Thyroid gland (tissue), 4 donors: ENCODE data around the gene ZNF438. TPM values are rescaled to one million over a fixed set of nuclear protein-coding genes. Genes with fewer than 3 reads are reported as not detected.

Experiments
- DNase-seq, 2 donors: peaks; one replicate each; pipeline ENCODE4 v3.0.0-alpha.2; 2019
- H3K27ac ChIP-seq, 3 donors: fragments of 200-600 bp; sonication (generic); 1 replicate in 2 of 3; 2 replicates in 1 of 3; pipeline ENCODE4 v1.5.1; 2016 to 2019; ENCODE audit warnings: mild to moderate bottlenecking in 1 of 3, moderate library complexity in 1 of 3
- H3K27me3 ChIP-seq: fragments of 200-600 bp; sonication (generic); one replicate; pipeline ENCODE4 v1.5.1; 2019
- H3K36me3 ChIP-seq, 2 donors: fragments of 200-600 bp; sonication (generic); one replicate each; pipeline ENCODE4 v1.5.1; 2016 to 2019
- H3K4me1 ChIP-seq, 2 donors: fragments of 200-600 bp; sonication (generic); one replicate each; pipeline ENCODE4 v1.5.1; 2017 to 2019
- H3K4me3 ChIP-seq, 3 donors: fragments of 200-600 bp; sonication (generic); replicated peaks in 1 of 3; 1 replicate in 2 of 3; 2 replicates in 1 of 3; pipeline ENCODE4 v1.5.1; 2016; ENCODE audit warnings: mild to moderate bottlenecking in 1 of 3
- H3K9me3 ChIP-seq: fragments of 200-600 bp; sonication (generic); one replicate; pipeline ENCODE4 v1.5.1; 2017
- CTCF ChIP-seq, 6 experiments: fragments of 200-600 bp in 3 of 6; fragments of 450-650 bp in 3 of 6; sonication (generic) in 3 of 6; IDR thresholded peaks; one replicate each; pipeline ENCODE4 v1.5.1; 2016 to 2019; ENCODE audit warnings: antibody characterized with exemption in 6 of 6, mild to moderate bottlenecking in 2 of 6, inconsistent platforms in 1 of 6, moderate library complexity in 1 of 6
- POLR2A ChIP-seq, 2 donors: fragments of 450-650 bp; IDR thresholded peaks; one replicate each; pipeline ENCODE4 v1.6.1; 2017; ENCODE audit warnings: antibody characterized with exemption in 2 of 2, mild to moderate bottlenecking in 2 of 2, moderate library complexity in 1 of 2
- WGBS, 2 donors: methylation state at CpG; one replicate each; pipeline ENCODE4 v1.1.5; 2017; 5-methylcytosine and 5-hydroxymethylcytosine counted together
- intact Hi-C: fragments of 100-400 bp; cut with DNase I; formaldehyde crosslinking; loops from one replicate; pipeline ENCODE4 v1.15.1; 2023
- total RNA-seq, 4 donors: library from RNA; depleted of rRNA; stranded (reverse); fragments of >200 nt; gene quantifications; one replicate each; pipeline ENCODE4 v1.2.3, GENCODE V29; 2016

ZNF438 gene
- total RNA-seq, 4 donors from 2014 or later, result 19.2 to 21.8 (median 20.3) TPM

- intact Hi-C loops, result no loop called here
- Histone ChIP-seq H3K4me3 (no peak overlapping the region), H3K27me3 (no peaks in the 10 kb centered on the region), H3K4me1 (peaks cover 84 to 99% of the 10 kb centered on the region in 2 donors), H3K36me3 (no peaks in the 10 kb centered on the region), H3K27ac (peak overlapping the region; percentile 96 to 99 (median 97)), H3K9me3 (no peaks in the 10 kb centered on the region)
- 22 to 35% methylated on average over 11 to 12 of the region's 12 CpGs for WGBS, 2 donors
- no peak for TF ChIP-seq CTCF (IDR thresholded peaks at IDR 0.05)
- peak in 1 of 2 donors; percentile 53 for TF ChIP-seq POLR2A (IDR thresholded peaks at IDR 0.05)
- DNase-seq, result peak; percentile 98
These were observed 213.5 kb downstream of the ZNF438 start for GRCh38 chr10:30818010-30818660.

GRCh38 chr10:30817541-30817940, 214.1 kb downstream of the ZNF438 start:
- H3K4me1 ChIP-seq, result peaks cover 87 to 99% of the 10 kb centered on the region in 2 donors
- 21 to 41% methylated on average over 5 of the region's 5 CpGs for WGBS, 2 donors
- H3K27ac ChIP-seq, result peak overlapping the region; percentile 96 to 99 (median 97)

GRCh38 chr10:30816820-30817171, 214.9 kb downstream of the ZNF438 start:
- H3K4me1 ChIP-seq, result peaks cover 87 to 99% of the 10 kb centered on the region in 2 donors
- TF ChIP-seq POLR2A (IDR thresholded peaks at IDR 0.05) (no peak), CTCF (IDR thresholded peaks at IDR 0.05) (no peak)
- H3K27me3 ChIP-seq, result no peaks in the 10 kb centered on the region
- intact Hi-C loops, result no loop called here
- no peak overlapping the region for H3K4me3 ChIP-seq
- no peak for DNase-seq
- no peaks in the 10 kb centered on the region for H3K36me3 ChIP-seq
- peak overlapping the region; percentile 96 to 99 (median 97) for H3K27ac ChIP-seq
- 69 to 76% methylated on average over 3 of the region's 3 CpGs for WGBS, 2 donors
- H3K9me3 ChIP-seq, result no peaks in the 10 kb centered on the region

More at GRCh38 chr10:30817541-30817940, 214.1 kb downstream of the ZNF438 start:
- intact Hi-C loops, result no loop called here
- H3K27me3 ChIP-seq, result no peaks in the 10 kb centered on the region
- no peaks in the 10 kb centered on the region for H3K9me3 ChIP-seq
- peak; percentile 82 to 89 for DNase-seq
- TF ChIP-seq POLR2A (IDR thresholded peaks at IDR 0.05), result no peak
- TF ChIP-seq CTCF (IDR thresholded peaks at IDR 0.05), result no peak
- H3K4me3 ChIP-seq, result no peak overlapping the region
- no peaks in the 10 kb centered on the region for H3K36me3 ChIP-seq

GRCh38 chr10:30816159-30816819, 215.4 kb downstream of the ZNF438 start:
- intact Hi-C loops, result no loop called here
- WGBS, 2 donors, result 78 to 80% methylated on average over 9 of the region's 9 CpGs

More at GRCh38 chr10:30816159-30816819, 215.4 kb downstream of the ZNF438 start:
- Histone ChIP-seq H3K36me3 (no peaks in the 10 kb centered on the region), H3K27me3 (no peaks in the 10 kb centered on the region), H3K4me1 (peaks cover 87 to 99% of the 10 kb centered on the region in 2 donors), H3K27ac (peak overlapping the region; percentile 96 to 99 (median 97)), H3K9me3 (no peaks in the 10 kb centered on the region), H3K4me3 (no peak overlapping the region)
- no peak for TF ChIP-seq POLR2A (IDR thresholded peaks at IDR 0.05)
- no peak for TF ChIP-seq CTCF (IDR thresholded peaks at IDR 0.05)
- DNase-seq, result peak in 1 of 2 donors; percentile 36
